ENCODE measurements around the gene IL23A.

IL23A gene

DNA sequence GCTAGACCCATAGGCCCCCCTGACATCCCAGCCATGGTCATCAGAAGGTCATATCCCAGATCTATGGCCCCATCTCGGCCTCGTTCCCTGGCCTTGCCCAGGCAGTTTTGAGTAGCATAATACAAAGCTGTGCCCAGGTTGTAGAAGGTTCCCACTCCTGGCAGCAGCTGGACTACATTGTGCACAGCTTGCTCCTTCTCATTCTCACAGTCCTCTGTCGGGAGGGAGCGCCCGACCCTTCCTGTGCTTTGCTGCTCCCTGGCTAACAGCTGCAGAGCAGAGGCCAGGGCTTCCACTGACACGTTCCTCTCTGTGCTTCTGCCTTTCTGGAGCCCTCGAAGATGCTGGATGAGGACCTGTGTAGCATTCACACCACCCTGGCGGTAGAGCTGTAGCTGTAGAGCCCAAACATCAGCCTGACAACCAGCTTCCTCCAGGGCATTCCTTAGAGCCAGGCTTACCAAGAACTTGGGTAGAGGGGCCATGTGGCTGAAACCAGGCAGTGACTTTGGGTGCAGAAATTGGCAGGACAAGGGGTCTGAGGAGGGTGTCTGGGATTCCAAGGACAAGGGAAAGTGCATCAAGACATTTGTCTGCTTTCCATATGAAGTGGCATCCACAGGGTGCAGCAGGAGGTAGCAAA lies 22.9 kb downstream of the IL23A start (continued):
- TF ChIP-seq POU6F1 (CRISPR knock-in tag; IDR thresholded peaks at IDR 0.05; ENCODE audit: borderline replicate concordance, low read depth) (no peak), GLIS3 (CRISPR knock-in tag; IDR thresholded peaks at IDR 0.05) (no peak)

DNA sequence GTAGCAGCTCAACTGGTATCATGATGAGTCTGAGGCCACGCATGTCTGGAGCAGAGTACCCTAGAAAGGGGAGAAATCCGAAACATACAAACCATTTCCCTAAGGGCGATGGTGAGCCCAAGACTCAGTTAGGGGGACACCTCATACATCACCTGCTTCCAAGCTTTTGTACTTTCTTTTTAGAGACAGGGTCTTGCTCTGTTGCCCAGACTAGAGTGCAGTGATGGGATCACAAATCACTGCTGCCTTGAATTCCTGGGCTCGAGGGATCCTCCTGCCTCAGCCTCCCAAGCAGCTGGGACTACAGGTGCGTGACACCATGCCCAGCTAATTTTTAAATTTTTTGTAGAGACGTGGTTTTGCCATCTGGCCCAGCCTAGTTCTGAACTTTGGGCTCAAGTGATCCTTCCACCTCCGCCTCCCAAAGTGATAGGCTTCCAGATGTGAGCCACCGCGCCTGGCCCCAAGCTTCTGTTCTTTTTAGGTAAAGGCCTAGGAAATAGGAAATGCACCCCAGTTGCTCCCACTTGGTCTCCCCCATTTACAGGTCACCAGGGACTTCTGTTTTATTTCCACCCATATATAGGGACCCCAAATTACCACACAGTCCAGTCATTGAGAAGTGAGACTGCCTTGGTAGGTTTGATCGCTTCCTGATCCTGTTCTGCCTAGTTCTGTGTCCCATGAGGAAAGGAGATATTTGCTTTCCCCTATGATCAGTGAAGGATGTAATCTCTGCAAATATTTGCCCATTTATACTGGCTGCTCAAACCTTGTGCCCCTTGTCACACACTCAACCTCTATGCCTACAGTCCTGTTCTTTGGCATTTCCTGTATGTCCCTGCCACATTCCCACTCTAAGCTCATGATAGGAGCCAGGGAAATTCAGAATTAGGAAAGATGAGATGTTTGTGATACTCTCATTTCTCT lies 23.7 kb downstream of the IL23A start, which contains the start of gene APOF:
TSS of gene APOF (minus strand) at position 728 of the 930 bp plus-strand sequence. CDS start at position 616, 112 bp downstream.
- no peak for ATAC-seq
- TF ChIP-seq RARB (CRISPR knock-in tag; IDR thresholded peaks at IDR 0.05) (no peak), CREB5 (CRISPR knock-in tag; IDR thresholded peaks at IDR 0.05; ENCODE audit: low read depth) (no peak), ARNTL (CRISPR knock-in tag; IDR thresholded peaks at IDR 0.05; ENCODE audit: borderline replicate concordance, low read depth) (no peak), BACH2 (CRISPR knock-in tag; IDR thresholded peaks at IDR 0.05; ENCODE audit: borderline replicate concordance) (no peak), CSDC2 (CRISPR knock-in tag; IDR thresholded peaks at IDR 0.05) (no peak), ZNF70 (CRISPR knock-in tag; IDR thresholded peaks at IDR 0.05) (no peak), ZFP30 (CRISPR knock-in tag; IDR thresholded peaks at IDR 0.05) (no peak), PATZ1 (CRISPR knock-in tag; IDR thresholded peaks at IDR 0.05; ENCODE audit: borderline replicate concordance) (no peak), POU6F1 (CRISPR knock-in tag; IDR thresholded peaks at IDR 0.05; ENCODE audit: borderline replicate concordance, low read depth) (no peak), ESRRG (CRISPR knock-in tag; IDR thresholded peaks at IDR 0.05) (no peak), ZNF8 (CRISPR knock-in tag; IDR thresholded peaks at IDR 0.05) (no peak), ZC3H10 (CRISPR knock-in tag; IDR thresholded peaks at IDR 0.05) (no peak), PPARA (CRISPR knock-in tag; IDR thresholded peaks at IDR 0.05; ENCODE audit: borderline replicate concordance) (no peak), OSR1 (CRISPR knock-in tag; IDR thresholded peaks at IDR 0.05) (no peak), SNAI2 (CRISPR knock-in tag; IDR thresholded peaks at IDR 0.05) (no peak), TCF4 (CRISPR knock-in tag; IDR thresholded peaks at IDR 0.05; ENCODE audit: borderline replicate concordance) (no peak), GLIS3 (CRISPR knock-in tag; IDR thresholded peaks at IDR 0.05) (no peak), CSRNP3 (CRISPR knock-in tag; IDR thresholded peaks at IDR 0.05) (no peak)
- TF ChIP-seq, protein P1, sequence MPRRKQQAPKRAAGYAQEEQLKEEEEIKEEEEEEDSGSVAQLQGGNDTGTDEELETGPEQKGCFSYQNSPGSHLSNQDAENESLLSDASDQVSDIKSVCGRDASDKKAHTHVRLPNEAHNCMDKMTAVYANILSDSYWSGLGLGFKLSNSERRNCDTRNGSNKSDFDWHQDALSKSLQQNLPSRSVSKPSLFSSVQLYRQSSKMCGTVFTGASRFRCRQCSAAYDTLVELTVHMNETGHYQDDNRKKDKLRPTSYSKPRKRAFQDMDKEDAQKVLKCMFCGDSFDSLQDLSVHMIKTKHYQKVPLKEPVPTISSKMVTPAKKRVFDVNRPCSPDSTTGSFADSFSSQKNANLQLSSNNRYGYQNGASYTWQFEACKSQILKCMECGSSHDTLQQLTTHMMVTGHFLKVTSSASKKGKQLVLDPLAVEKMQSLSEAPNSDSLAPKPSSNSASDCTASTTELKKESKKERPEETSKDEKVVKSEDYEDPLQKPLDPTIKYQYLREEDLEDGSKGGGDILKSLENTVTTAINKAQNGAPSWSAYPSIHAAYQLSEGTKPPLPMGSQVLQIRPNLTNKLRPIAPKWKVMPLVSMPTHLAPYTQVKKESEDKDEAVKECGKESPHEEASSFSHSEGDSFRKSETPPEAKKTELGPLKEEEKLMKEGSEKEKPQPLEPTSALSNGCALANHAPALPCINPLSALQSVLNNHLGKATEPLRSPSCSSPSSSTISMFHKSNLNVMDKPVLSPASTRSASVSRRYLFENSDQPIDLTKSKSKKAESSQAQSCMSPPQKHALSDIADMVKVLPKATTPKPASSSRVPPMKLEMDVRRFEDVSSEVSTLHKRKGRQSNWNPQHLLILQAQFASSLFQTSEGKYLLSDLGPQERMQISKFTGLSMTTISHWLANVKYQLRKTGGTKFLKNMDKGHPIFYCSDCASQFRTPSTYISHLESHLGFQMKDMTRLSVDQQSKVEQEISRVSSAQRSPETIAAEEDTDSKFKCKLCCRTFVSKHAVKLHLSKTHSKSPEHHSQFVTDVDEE (CRISPR knock-in tag; IDR thresholded peaks at IDR 0.05): no peak

Measured in SK-N-SH treated with all-trans-retinoic acid at 6 μM for 48 hours (cell line).